ENCODE measurements around the gene CARMIL1. TPM values are rescaled to one million over a fixed set of nuclear protein-coding genes. Genes with fewer than 3 reads are reported as not detected.

CARMIL1 gene
- total RNA-seq, 1 donor from 2014 or later = 10.6 TPM

GRCh38 chr6:25311331-25311840, 32.2 kb downstream of the CARMIL1 start:
- DNase-seq = no peak

- no peak for DNase-seq
Measured at GRCh38 chr6:25312034-25312620, 33.0 kb downstream of the CARMIL1 start.

- DNase-seq = peak; percentile 11
Measured at GRCh38 chr6:25312703-25313102, 33.5 kb downstream of the CARMIL1 start.

- DNase-seq = peak; percentile 6
Measured at GRCh38 chr6:25314509-25315175, 35.5 kb downstream of the CARMIL1 start.

- DNase-seq = no peak
Measured at GRCh38 chr6:25315194-25316177, 36.3 kb downstream of the CARMIL1 start.

GRCh38 chr6:25316626-25317025, 37.5 kb downstream of the CARMIL1 start:
- no peak for DNase-seq

- DNase-seq = no peak
Measured at GRCh38 chr6:25318589-25318988, 39.4 kb downstream of the CARMIL1 start.

- no peak for DNase-seq
Measured at GRCh38 chr6:25320459-25320858, 41.3 kb downstream of the CARMIL1 start.

GRCh38 chr6:25322692-25323091, 43.5 kb downstream of the CARMIL1 start:
- no peak for DNase-seq

GRCh38 chr6:25324066-25324762, 45.0 kb downstream of the CARMIL1 start:
- no peak for DNase-seq

GRCh38 chr6:25326126-25326525, 47.0 kb downstream of the CARMIL1 start:
- no peak for DNase-seq

- no peak for DNase-seq
Measured at GRCh38 chr6:25326960-25327359, 47.8 kb downstream of the CARMIL1 start.

- DNase-seq = no peak
Measured at GRCh38 chr6:25327432-25327831, 48.3 kb downstream of the CARMIL1 start.

- DNase-seq = no peak
Measured at GRCh38 chr6:25329161-25329817, 50.1 kb downstream of the CARMIL1 start.

GRCh38 chr6:25329982-25330381, 50.8 kb downstream of the CARMIL1 start:
- DNase-seq = no peak

- DNase-seq = no peak
Measured at GRCh38 chr6:25330796-25331685, 51.9 kb downstream of the CARMIL1 start.

GRCh38 chr6:25332165-25332564, 53.0 kb downstream of the CARMIL1 start:
- no peak for DNase-seq

GRCh38 chr6:25332655-25333071, 53.5 kb downstream of the CARMIL1 start:
- DNase-seq = no peak

- DNase-seq = no peak
Measured at GRCh38 chr6:25333471-25333870, 54.3 kb downstream of the CARMIL1 start.

- no peak for DNase-seq
Measured at GRCh38 chr6:25334793-25335192, 55.6 kb downstream of the CARMIL1 start.

GRCh38 chr6:25336996-25337395, 57.8 kb downstream of the CARMIL1 start:
- no peak for DNase-seq

All from dermis blood vessel endothelial cell (primary cell).